NCI-H1694 treated with DMSO at 0.1 percent for 48 hours (cell line): ENCODE data around the gene LCOR.
"Not testable (repeated sequence)": the region's sequence is repeated elsewhere in the genome, so short reads cannot be mapped to it uniquely, and the experiment has no call there.

ENCODE experiments used
- DNase-seq: peaks from one replicate; lab custom pipeline; 2025; lab: John Stamatoyannopoulos, UW

Gene LCOR

GRCh38 chr10:96840841-96841518 is 8.9 kb downstream of the LCOR start:
- DNase-seq: no peak

GRCh38 chr10:96842896-96843723 is 11.0 kb downstream of the LCOR start:
- DNase-seq: no peak

GRCh38 chr10:96843823-96844222 is 11.7 kb downstream of the LCOR start:
- DNase-seq: no peak

GRCh38 chr10:96846395-96846794 is 14.3 kb downstream of the LCOR start:
- DNase-seq: no peak

- no peak for DNase-seq
Measured at GRCh38 chr10:96846926-96847325, 14.8 kb downstream of the LCOR start.

GRCh38 chr10:96847356-96847755 is 15.3 kb downstream of the LCOR start:
- not testable (repeated sequence) for DNase-seq

- no peak for DNase-seq
Measured at GRCh38 chr10:96850113-96850512, 18.0 kb downstream of the LCOR start.

GRCh38 chr10:96850825-96851224 is 18.7 kb downstream of the LCOR start:
- no peak for DNase-seq

- no peak for DNase-seq
Measured at GRCh38 chr10:96851281-96851680, 19.2 kb downstream of the LCOR start.

GRCh38 chr10:96856317-96856716 is 24.2 kb downstream of the LCOR start:
- DNase-seq: no peak

GRCh38 chr10:96857301-96858012 is 25.4 kb downstream of the LCOR start:
- no peak for DNase-seq

- DNase-seq: no peak
Measured at GRCh38 chr10:96858038-96858705, 26.1 kb downstream of the LCOR start.

- DNase-seq: no peak
Measured at GRCh38 chr10:96858706-96859050, 26.6 kb downstream of the LCOR start.

- no peak for DNase-seq
Measured at GRCh38 chr10:96860631-96861277, 28.7 kb downstream of the LCOR start.

- no peak for DNase-seq
Measured at GRCh38 chr10:96863922-96864543, 31.9 kb downstream of the LCOR start.

GRCh38 chr10:96873086-96873485 is 41.0 kb downstream of the LCOR start:
- DNase-seq: no peak

GRCh38 chr10:96873756-96874467 is 41.8 kb downstream of the LCOR start:
- no peak for DNase-seq

GRCh38 chr10:96878057-96878456 is 46.0 kb downstream of the LCOR start:
- DNase-seq: no peak

GRCh38 chr10:96880575-96880974 is 48.5 kb downstream of the LCOR start:
- DNase-seq: no peak

GRCh38 chr10:96889415-96890171 is 57.5 kb downstream of the LCOR start:
- no peak for DNase-seq
